ENCODE measurements around the gene ISLR.

ISLR gene

GRCh38 chr15:74197176-74197965 is 23.9 kb downstream of the ISLR start:
- DNase-seq, result no peak

GRCh38 chr15:74199297-74199652 is 25.8 kb downstream of the ISLR start:
- no peak for DNase-seq

- DNase-seq, result no peak
Observed at GRCh38 chr15:74200412-74200815, 26.9 kb downstream of the ISLR start.

- DNase-seq, result no peak
Observed at GRCh38 chr15:74200871-74201419, 27.4 kb downstream of the ISLR start.

- DNase-seq, result no peak
Observed at GRCh38 chr15:74201710-74202420, 28.4 kb downstream of the ISLR start.

- no peak for DNase-seq
Observed at GRCh38 chr15:74202452-74203401, 29.2 kb downstream of the ISLR start, which contains the start of gene STRA6. Gene STRA6, minus strand, starts transcription at chr15:74202787. Its CDS starts 520 bp downstream, at chr15:74202267.

- DNase-seq, result no peak
Observed at GRCh38 chr15:74203914-74204431, 30.5 kb downstream of the ISLR start.

GRCh38 chr15:74205582-74205947 is 32.1 kb downstream of the ISLR start:
- no peak for DNase-seq

- DNase-seq, result no peak
Observed at GRCh38 chr15:74206801-74207281, 33.3 kb downstream of the ISLR start.

- no peak for DNase-seq
Observed at GRCh38 chr15:74207652-74208440, 34.3 kb downstream of the ISLR start.

GRCh38 chr15:74208496-74208895 is 35.0 kb downstream of the ISLR start:
- DNase-seq, result no peak

- DNase-seq, result no peak
Observed at GRCh38 chr15:74208901-74209559, 35.5 kb downstream of the ISLR start.

- DNase-seq, result no peak
Observed at GRCh38 chr15:74209560-74209958, 36.0 kb downstream of the ISLR start.

- no peak for DNase-seq
Observed at GRCh38 chr15:74209997-74210671, 36.6 kb downstream of the ISLR start.

- DNase-seq, result no peak
Observed at GRCh38 chr15:74210729-74211128, 37.2 kb downstream of the ISLR start.

GRCh38 chr15:74211656-74212055 is 38.1 kb downstream of the ISLR start:
- no peak for DNase-seq

GRCh38 chr15:74212494-74212893 is 39.0 kb downstream of the ISLR start:
- no peak for DNase-seq

- no peak for DNase-seq
Observed at GRCh38 chr15:74213858-74214284, 40.4 kb downstream of the ISLR start.

GRCh38 chr15:74214324-74215021 is 41.0 kb downstream of the ISLR start:
- no peak for DNase-seq

GRCh38 chr15:74215958-74216357 is 42.4 kb downstream of the ISLR start:
- DNase-seq, result no peak
